ENCODE results near the gene EFCAB6. TPM values are rescaled to one million over a fixed set of nuclear protein-coding genes. Genes with fewer than 3 reads are reported as not detected.

Gene EFCAB6
- total and polyA plus RNA-seq, 9 of the 15 experiments (the other 6 are each of a cell fraction or from before 2014, with no cell fraction given), result 0.06 TPM; not detected in 8

GRCh38 chr22:43625242-43625641, 186.9 kb downstream of the EFCAB6 start:
- intact Hi-C loops (cut with micrococcal nuclease), result no loop called here
- Histone ChIP-seq H3K79me2 (ENCODE audit: control insufficient read depth, insufficient read depth, low read length) (no peaks in the 10 kb centered on the region), H3K9ac (ENCODE audit: insufficient read depth in 1 of 2, low read depth in 2 of 2, low read length in 2 of 2) (no peak overlapping the region), H4K20me1 (replicated peaks; ENCODE audit: control insufficient read depth, insufficient read depth, low read length) (no peaks in the 10 kb centered on the region), H3K36me3 (ENCODE audit: control insufficient read depth, insufficient read depth, low read length) (no peaks in the 10 kb centered on the region), H2AFZ (ENCODE audit: low read depth, low read length) (no peak overlapping the region), H3K4me1 (replicated peaks in 1 of 2; ENCODE audit: control insufficient read depth in 2 of 2, insufficient read depth in 2 of 2, low read length in 2 of 2) (no peaks in the 10 kb centered on the region), H3K9me3 (replicated peaks; ENCODE audit: control insufficient read depth, insufficient read depth, low read depth, low read length) (no peaks in the 10 kb centered on the region), H3K27ac (ENCODE audit: extremely low read depth, low read depth, low read length) (no peak overlapping the region), H3K4me3 (no peak overlapping the region), H3K27me3 (ENCODE audit: control insufficient read depth in 2 of 2, insufficient read depth in 2 of 2, low read length in 2 of 2) (peaks cover 0 to 6% of the 10 kb centered on the region in 2 experiments; a peak in 1 of 5 replicates), H3K4me2 (ENCODE audit: insufficient read depth, low read length) (no peak overlapping the region), H3K9me1 (ENCODE audit: control insufficient read depth, insufficient read depth, low read length) (no peaks in the 10 kb centered on the region)
- no peak for DNase-seq (ENCODE audit: extremely low read depth in 1 of 4, low spot score in 3 of 4)
- ATAC-seq, result no peak
- no TSS peak for BruUV-seq (replicated peaks)
- in situ Hi-C loops (cut with MboI), result no loop called here
- no peak for FAIRE-seq
- 5% methylated on average over 8 of the region's 10 CpGs for WGBS (ENCODE audit: insufficient coverage, low coverage, missing lambda C conversion rate)
- CTCF ChIA-PET (ENCODE audit: low intra/inter-chr PET ratio), result no interaction called here
- POLR2A ChIA-PET, result no interaction called here
- TF ChIP-seq TEAD2 (tag; IDR thresholded peaks at IDR 0.05) (no peak), FIP1L1 (IDR thresholded peaks at IDR 0.05; ENCODE audit: low read depth, low read length, poor library complexity, severe bottlenecking) (no peak), XRCC5 (IDR thresholded peaks at IDR 0.05; ENCODE audit: low read depth, low read length) (no peak), KDM2B (CRISPR knock-in tag; IDR thresholded peaks at IDR 0.05) (no peak), USF1 (CRISPR knock-in tag; IDR thresholded peaks at IDR 0.05) (no peak), PKNOX1 (IDR thresholded peaks at IDR 0.05) (no peak), ZBTB43 (CRISPR knock-in tag; IDR thresholded peaks at IDR 0.05) (no peak), PRMT5 (CRISPR knock-in tag; IDR thresholded peaks at IDR 0.05) (no peak), MXI1 (IDR thresholded peaks at IDR 0.05; ENCODE audit: low read depth, low read length) (no peak)

Measured in K562 (cell line).